ENCODE results near the gene FUT7. TPM values are rescaled to one million over a fixed set of nuclear protein-coding genes. Genes with fewer than 3 reads are reported as not detected.

FUT7 gene
- total and polyA plus RNA-seq, 9 of the 15 experiments (the other 6 are each of a cell fraction or from before 2014, with no cell fraction given): not detected

GRCh38 chr9:137074657-137075274 is 42.9 kb upstream of the FUT7 start (continued):
- TF ChIP-seq IFI16 (CRISPR knock-in tag; IDR thresholded peaks at IDR 0.05) (peak; percentile 93), NR2C2 (CRISPR knock-in tag; IDR thresholded peaks at IDR 0.05) (no peak), NR2C2 (tag; IDR thresholded peaks at IDR 0.05) (peak; percentile 84), GABPB1 (CRISPR knock-in tag; IDR thresholded peaks at IDR 0.05) (peak; percentile 28; the same call in 1 of the 2 replicates), SNRNP70 (optimal IDR thresholded peaks at IDR 0.05; ENCODE audit: low read depth, low read length) (no peak), DMBX1 (CRISPR knock-in tag; IDR thresholded peaks at IDR 0.05; ENCODE audit: borderline replicate concordance) (peak; percentile 100), KLF6 (CRISPR knock-in tag; IDR thresholded peaks at IDR 0.05; ENCODE audit: borderline replicate concordance) (peak; percentile 99), ATF4 (CRISPR knock-in tag; IDR thresholded peaks at IDR 0.05) (peak; percentile 96), ZBTB17 (CRISPR knock-in tag; IDR thresholded peaks at IDR 0.05) (peak; percentile 98), ZNF311 (CRISPR knock-in tag; IDR thresholded peaks at IDR 0.05) (peak; percentile 99), ZNF57 (CRISPR knock-in tag; IDR thresholded peaks at IDR 0.05) (peak; percentile 97), SIN3A (IDR thresholded peaks at IDR 0.05; ENCODE audit: borderline replicate concordance in 2 of 2, control insufficient read depth in 1 of 2, low read depth in 2 of 2, low read length in 2 of 2) (no peak), CREB1 (IDR thresholded peaks at IDR 0.05) (no peak), CREB1 (CRISPR knock-in tag; IDR thresholded peaks at IDR 0.05) (peak; percentile 31; the same call in 1 of the 2 replicates), ZBTB34 (CRISPR knock-in tag; IDR thresholded peaks at IDR 0.05) (peak; percentile 96), ZNF445 (CRISPR knock-in tag; IDR thresholded peaks at IDR 0.05; ENCODE audit: low read depth) (peak; percentile 98), ZNF707 (CRISPR knock-in tag; conservative IDR thresholded peaks at IDR 0.05) (peak; percentile 89), ZNF347 (CRISPR knock-in tag; IDR thresholded peaks at IDR 0.05; ENCODE audit: low read depth) (peak; percentile 97), ZNF740 (CRISPR knock-in tag; IDR thresholded peaks at IDR 0.05) (no peak), ZNF740 (tag; IDR thresholded peaks at IDR 0.05) (peak; percentile 57 to 99), ZNF134 (CRISPR knock-in tag; conservative IDR thresholded peaks at IDR 0.05) (peak; percentile 94)
- TF ChIP-seq, protein P1, sequence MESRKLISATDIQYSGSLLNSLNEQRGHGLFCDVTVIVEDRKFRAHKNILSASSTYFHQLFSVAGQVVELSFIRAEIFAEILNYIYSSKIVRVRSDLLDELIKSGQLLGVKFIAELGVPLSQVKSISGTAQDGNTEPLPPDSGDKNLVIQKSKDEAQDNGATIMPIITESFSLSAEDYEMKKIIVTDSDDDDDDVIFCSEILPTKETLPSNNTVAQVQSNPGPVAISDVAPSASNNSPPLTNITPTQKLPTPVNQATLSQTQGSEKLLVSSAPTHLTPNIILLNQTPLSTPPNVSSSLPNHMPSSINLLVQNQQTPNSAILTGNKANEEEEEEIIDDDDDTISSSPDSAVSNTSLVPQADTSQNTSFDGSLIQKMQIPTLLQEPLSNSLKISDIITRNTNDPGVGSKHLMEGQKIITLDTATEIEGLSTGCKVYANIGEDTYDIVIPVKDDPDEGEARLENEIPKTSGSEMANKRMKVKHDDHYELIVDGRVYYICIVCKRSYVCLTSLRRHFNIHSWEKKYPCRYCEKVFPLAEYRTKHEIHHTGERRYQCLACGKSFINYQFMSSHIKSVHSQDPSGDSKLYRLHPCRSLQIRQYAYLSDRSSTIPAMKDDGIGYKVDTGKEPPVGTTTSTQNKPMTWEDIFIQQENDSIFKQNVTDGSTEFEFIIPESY (CRISPR knock-in tag; IDR thresholded peaks at IDR 0.05): no peak
- TF ChIP-seq, protein P2, sequence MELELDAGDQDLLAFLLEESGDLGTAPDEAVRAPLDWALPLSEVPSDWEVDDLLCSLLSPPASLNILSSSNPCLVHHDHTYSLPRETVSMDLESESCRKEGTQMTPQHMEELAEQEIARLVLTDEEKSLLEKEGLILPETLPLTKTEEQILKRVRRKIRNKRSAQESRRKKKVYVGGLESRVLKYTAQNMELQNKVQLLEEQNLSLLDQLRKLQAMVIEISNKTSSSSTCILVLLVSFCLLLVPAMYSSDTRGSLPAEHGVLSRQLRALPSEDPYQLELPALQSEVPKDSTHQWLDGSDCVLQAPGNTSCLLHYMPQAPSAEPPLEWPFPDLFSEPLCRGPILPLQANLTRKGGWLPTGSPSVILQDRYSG (tag; conservative IDR thresholded peaks at IDR 0.05; ENCODE audit: low read depth): peak; percentile 100
